ENCODE results near the gene CWC27.

The CWC27 gene

GRCh38 chr5:64873441-64873840 lies 104.7 kb downstream of the CWC27 start:
- no peak for TF ChIP-seq CTCF (IDR thresholded peaks at IDR 0.05; ENCODE audit: insufficient read depth, low read depth, low read length, missing control alignments)
- no peak for DNase-seq (ENCODE audit: low read depth)
- H3K4me3 ChIP-seq (ENCODE audit: low read length): no peak overlapping the region

GRCh38 chr5:64874753-64875152 lies 106.0 kb downstream of the CWC27 start:
- DNase-seq (ENCODE audit: low read depth): no peak
- H3K4me3 ChIP-seq (ENCODE audit: low read length): no peak overlapping the region
- no peak for TF ChIP-seq CTCF (IDR thresholded peaks at IDR 0.05; ENCODE audit: insufficient read depth, low read depth, low read length, missing control alignments)

- TF ChIP-seq CTCF (IDR thresholded peaks at IDR 0.05; ENCODE audit: insufficient read depth, low read depth, low read length, missing control alignments): no peak
- DNase-seq (ENCODE audit: low read depth): no peak
Observed at GRCh38 chr5:64876203-64876602, 107.5 kb downstream of the CWC27 start.

GRCh38 chr5:64880821-64881220 lies 112.1 kb downstream of the CWC27 start:
- TF ChIP-seq CTCF (IDR thresholded peaks at IDR 0.05; ENCODE audit: insufficient read depth, low read depth, low read length, missing control alignments): no peak
- DNase-seq (ENCODE audit: low read depth): no peak
- no peak overlapping the region for H3K4me3 ChIP-seq (ENCODE audit: low read length)

More at GRCh38 chr5:64876203-64876602, 107.5 kb downstream of the CWC27 start:
- H3K4me3 ChIP-seq (ENCODE audit: low read length): no peak overlapping the region

GRCh38 chr5:64883912-64884311 lies 115.2 kb downstream of the CWC27 start:
- TF ChIP-seq CTCF (IDR thresholded peaks at IDR 0.05; ENCODE audit: insufficient read depth, low read depth, low read length, missing control alignments): no peak
- no peak overlapping the region for H3K4me3 ChIP-seq (ENCODE audit: low read length)
- peak; percentile 51 for DNase-seq (ENCODE audit: low read depth)

- no peak overlapping the region for H3K4me3 ChIP-seq (ENCODE audit: low read length)
- no peak for TF ChIP-seq CTCF (IDR thresholded peaks at IDR 0.05; ENCODE audit: insufficient read depth, low read depth, low read length, missing control alignments)
- DNase-seq (ENCODE audit: low read depth): no peak
Observed at GRCh38 chr5:64884541-64884940, 115.8 kb downstream of the CWC27 start.

- TF ChIP-seq CTCF (IDR thresholded peaks at IDR 0.05; ENCODE audit: insufficient read depth, low read depth, low read length, missing control alignments): no peak
- DNase-seq (ENCODE audit: low read depth): no peak
- H3K4me3 ChIP-seq (ENCODE audit: low read length): no peak overlapping the region
Observed at GRCh38 chr5:64887910-64888309, 119.2 kb downstream of the CWC27 start.

Data from epithelial cell of esophagus (primary cell).